ENCODE results near the gene CCL2. TPM values are rescaled to one million over a fixed set of nuclear protein-coding genes. Genes with fewer than 3 reads are reported as not detected.

Gene CCL2
- total and polyA plus RNA-seq, 2 experiments from 2014 or later, result 1.5 to 18.5 TPM

DNA sequence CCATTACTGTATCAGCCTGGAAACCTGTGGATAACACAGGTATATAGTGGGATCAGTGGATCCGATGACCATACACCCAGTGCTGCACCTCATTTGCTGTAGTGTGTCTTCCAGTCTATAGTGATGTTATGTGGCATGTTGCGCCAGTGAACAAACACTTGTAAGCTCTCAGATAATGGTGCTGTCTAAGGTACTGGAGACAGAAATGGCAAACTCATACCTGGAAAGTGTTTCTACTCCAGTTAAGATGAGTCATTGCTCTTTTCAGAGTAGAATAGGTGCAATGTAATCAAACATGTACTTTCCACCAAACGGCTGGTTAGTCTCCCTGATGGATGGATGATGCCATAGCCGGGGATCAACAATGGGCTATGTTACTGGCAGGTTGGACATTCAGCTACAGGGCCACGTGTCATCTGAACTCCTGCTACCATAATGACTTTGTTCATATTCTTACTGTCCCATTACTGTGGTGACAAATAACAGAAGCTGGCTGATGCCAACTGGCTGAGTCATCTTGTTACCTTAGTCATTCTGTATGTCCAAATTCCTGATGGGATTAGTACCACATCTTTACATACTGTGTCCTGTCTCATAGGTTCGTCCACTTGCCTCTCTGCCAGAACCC lies 36.8 kb downstream of the CCL2 start (continued):
- TF ChIP-seq, protein P1, sequence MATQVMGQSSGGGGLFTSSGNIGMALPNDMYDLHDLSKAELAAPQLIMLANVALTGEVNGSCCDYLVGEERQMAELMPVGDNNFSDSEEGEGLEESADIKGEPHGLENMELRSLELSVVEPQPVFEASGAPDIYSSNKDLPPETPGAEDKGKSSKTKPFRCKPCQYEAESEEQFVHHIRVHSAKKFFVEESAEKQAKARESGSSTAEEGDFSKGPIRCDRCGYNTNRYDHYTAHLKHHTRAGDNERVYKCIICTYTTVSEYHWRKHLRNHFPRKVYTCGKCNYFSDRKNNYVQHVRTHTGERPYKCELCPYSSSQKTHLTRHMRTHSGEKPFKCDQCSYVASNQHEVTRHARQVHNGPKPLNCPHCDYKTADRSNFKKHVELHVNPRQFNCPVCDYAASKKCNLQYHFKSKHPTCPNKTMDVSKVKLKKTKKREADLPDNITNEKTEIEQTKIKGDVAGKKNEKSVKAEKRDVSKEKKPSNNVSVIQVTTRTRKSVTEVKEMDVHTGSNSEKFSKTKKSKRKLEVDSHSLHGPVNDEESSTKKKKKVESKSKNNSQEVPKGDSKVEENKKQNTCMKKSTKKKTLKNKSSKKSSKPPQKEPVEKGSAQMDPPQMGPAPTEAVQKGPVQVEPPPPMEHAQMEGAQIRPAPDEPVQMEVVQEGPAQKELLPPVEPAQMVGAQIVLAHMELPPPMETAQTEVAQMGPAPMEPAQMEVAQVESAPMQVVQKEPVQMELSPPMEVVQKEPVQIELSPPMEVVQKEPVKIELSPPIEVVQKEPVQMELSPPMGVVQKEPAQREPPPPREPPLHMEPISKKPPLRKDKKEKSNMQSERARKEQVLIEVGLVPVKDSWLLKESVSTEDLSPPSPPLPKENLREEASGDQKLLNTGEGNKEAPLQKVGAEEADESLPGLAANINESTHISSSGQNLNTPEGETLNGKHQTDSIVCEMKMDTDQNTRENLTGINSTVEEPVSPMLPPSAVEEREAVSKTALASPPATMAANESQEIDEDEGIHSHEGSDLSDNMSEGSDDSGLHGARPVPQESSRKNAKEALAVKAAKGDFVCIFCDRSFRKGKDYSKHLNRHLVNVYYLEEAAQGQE (IDR thresholded peaks at IDR 0.05; ENCODE audit: unreplicated experiment), result no peak

DNA sequence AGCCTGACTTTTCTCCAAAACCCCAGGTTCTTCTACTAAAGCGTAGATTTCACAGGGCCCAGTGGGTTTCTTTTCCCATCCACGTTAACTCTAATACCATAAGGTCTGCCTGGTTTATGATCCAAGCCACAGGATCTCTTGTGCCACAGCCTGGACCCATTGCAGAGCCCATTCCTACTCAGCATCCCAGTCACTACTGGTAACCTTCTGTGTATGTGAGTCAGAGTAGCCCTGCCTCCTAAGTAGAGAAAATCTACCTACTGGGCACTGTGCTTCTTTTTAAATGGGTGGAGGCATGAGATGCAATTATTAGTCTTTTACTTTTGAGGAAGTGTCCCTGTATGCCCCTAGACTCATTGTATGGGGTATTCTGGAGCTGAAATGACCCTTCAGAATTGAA lies 43.9 kb downstream of the CCL2 start:
- no peaks in the 10 kb centered on the region; the same call in 1 of the 2 replicates for H3K9me2 ChIP-seq (ENCODE audit: insufficient read depth)
- H3K27ac ChIP-seq (ENCODE audit: low read depth), result no peak overlapping the region
- peak overlapping the region; percentile 98; the same call in 1 of the 2 replicates for H2AFZ ChIP-seq
- peaks cover 4% of the 10 kb centered on the region; the same call in 1 of the 2 replicates for H3K27me3 ChIP-seq (ENCODE audit: insufficient read depth)
- peaks cover 5% of the 10 kb centered on the region; the same call in 1 of the 2 replicates for H3K4me1 ChIP-seq (ENCODE audit: insufficient read depth)
- Mint-ChIP-seq H3K9me3 (no peaks in the 10 kb centered on the region; the same call in 2 of the 3 replicates), H3K36me3 (ENCODE audit: low read depth) (no peaks in the 10 kb centered on the region), H3K4me3 (no peak overlapping the region), H3K27me3 (ENCODE audit: insufficient read depth, low read depth, poor library complexity) (peaks cover 11% of the 10 kb centered on the region), H3K27ac (no peak overlapping the region), H3K4me1 (peaks cover 6% of the 10 kb centered on the region; the same call in 2 of the 3 replicates)
- no peaks in the 10 kb centered on the region for H4K20me1 ChIP-seq (replicated peaks; ENCODE audit: insufficient read depth)
- DNase-seq (ENCODE audit: low spot score), result no peak
- H3F3A ChIP-seq (replicated peaks; ENCODE audit: low read depth), result no peaks in the 10 kb centered on the region
- H3K4me2 ChIP-seq, result no peak overlapping the region
- H3K4me3 ChIP-seq, result no peak overlapping the region
- no peaks in the 10 kb centered on the region for H3K79me2 ChIP-seq (replicated peaks; ENCODE audit: insufficient read depth)
- no peaks in the 10 kb centered on the region for H3K36me3 ChIP-seq (ENCODE audit: insufficient read depth)
- ATAC-seq, result no peak
- TF ChIP-seq EZH2phosphoT487 (IDR thresholded peaks at IDR 0.05; ENCODE audit: unreplicated experiment) (no peak), EZH2 (IDR thresholded peaks at IDR 0.05; ENCODE audit: low read depth, unreplicated experiment) (no peak), ZNF331 (CRISPR knock-in tag; IDR thresholded peaks at IDR 0.05; ENCODE audit: low read depth) (no peak), CREB1 (CRISPR knock-in tag; IDR thresholded peaks at IDR 0.05; ENCODE audit: low read depth) (no peak), NANOG (IDR thresholded peaks at IDR 0.05; ENCODE audit: borderline replicate concordance) (no peak), ZNF114 (CRISPR knock-in tag; IDR thresholded peaks at IDR 0.05) (no peak), JUNB (IDR thresholded peaks at IDR 0.05; ENCODE audit: unreplicated experiment) (no peak), STAT1 (IDR thresholded peaks at IDR 0.05; ENCODE audit: unreplicated experiment) (no peak), POLR2AphosphoS5 (IDR thresholded peaks at IDR 0.05; ENCODE audit: low read depth) (no peak)
- TF ChIP-seq, protein P2, sequence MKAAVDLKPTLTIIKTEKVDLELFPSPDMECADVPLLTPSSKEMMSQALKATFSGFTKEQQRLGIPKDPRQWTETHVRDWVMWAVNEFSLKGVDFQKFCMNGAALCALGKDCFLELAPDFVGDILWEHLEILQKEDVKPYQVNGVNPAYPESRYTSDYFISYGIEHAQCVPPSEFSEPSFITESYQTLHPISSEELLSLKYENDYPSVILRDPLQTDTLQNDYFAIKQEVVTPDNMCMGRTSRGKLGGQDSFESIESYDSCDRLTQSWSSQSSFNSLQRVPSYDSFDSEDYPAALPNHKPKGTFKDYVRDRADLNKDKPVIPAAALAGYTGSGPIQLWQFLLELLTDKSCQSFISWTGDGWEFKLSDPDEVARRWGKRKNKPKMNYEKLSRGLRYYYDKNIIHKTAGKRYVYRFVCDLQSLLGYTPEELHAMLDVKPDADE (IDR thresholded peaks at IDR 0.05), result no peak
- TF ChIP-seq, protein P3, sequence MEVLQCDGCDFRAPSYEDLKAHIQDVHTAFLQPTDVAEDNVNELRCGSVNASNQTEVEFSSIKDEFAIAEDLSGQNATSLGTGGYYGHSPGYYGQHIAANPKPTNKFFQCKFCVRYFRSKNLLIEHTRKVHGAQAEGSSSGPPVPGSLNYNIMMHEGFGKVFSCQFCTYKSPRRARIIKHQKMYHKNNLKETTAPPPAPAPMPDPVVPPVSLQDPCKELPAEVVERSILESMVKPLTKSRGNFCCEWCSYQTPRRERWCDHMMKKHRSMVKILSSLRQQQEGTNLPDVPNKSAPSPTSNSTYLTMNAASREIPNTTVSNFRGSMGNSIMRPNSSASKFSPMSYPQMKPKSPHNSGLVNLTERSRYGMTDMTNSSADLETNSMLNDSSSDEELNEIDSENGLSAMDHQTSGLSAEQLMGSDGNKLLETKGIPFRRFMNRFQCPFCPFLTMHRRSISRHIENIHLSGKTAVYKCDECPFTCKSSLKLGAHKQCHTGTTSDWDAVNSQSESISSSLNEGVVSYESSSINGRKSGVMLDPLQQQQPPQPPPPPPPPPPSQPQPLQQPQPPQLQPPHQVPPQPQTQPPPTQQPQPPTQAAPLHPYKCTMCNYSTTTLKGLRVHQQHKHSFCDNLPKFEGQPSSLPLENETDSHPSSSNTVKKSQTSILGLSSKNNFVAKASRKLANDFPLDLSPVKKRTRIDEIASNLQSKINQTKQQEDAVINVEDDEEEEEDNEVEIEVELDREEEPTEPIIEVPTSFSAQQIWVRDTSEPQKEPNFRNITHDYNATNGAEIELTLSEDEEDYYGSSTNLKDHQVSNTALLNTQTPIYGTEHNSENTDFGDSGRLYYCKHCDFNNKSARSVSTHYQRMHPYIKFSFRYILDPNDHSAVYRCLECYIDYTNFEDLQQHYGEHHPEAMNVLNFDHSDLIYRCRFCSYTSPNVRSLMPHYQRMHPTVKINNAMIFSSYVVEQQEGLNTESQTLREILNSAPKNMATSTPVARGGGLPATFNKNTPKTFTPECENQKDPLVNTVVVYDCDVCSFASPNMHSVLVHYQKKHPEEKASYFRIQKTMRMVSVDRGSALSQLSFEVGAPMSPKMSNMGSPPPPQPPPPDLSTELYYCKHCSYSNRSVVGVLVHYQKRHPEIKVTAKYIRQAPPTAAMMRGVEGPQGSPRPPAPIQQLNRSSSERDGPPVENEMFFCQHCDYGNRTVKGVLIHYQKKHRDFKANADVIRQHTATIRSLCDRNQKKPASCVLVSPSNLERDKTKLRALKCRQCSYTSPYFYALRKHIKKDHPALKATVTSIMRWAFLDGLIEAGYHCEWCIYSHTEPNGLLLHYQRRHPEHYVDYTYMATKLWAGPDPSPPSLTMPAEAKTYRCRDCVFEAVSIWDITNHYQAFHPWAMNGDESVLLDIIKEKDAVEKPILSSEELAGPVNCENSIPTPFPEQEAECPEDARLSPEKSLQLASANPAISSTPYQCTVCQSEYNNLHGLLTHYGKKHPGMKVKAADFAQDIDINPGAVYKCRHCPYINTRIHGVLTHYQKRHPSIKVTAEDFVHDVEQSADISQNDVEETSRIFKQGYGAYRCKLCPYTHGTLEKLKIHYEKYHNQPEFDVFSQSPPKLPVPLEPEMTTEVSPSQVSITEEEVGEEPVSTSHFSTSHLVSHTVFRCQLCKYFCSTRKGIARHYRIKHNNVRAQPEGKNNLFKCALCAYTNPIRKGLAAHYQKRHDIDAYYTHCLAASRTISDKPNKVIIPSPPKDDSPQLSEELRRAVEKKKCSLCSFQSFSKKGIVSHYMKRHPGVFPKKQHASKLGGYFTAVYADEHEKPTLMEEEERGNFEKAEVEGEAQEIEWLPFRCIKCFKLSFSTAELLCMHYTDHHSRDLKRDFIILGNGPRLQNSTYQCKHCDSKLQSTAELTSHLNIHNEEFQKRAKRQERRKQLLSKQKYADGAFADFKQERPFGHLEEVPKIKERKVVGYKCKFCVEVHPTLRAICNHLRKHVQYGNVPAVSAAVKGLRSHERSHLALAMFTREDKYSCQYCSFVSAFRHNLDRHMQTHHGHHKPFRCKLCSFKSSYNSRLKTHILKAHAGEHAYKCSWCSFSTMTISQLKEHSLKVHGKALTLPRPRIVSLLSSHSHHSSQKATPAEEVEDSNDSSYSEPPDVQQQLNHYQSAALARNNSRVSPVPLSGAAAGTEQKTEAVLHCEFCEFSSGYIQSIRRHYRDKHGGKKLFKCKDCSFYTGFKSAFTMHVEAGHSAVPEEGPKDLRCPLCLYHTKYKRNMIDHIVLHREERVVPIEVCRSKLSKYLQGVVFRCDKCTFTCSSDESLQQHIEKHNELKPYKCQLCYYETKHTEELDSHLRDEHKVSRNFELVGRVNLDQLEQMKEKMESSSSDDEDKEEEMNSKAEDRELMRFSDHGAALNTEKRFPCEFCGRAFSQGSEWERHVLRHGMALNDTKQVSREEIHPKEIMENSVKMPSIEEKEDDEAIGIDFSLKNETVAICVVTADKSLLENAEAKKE (CRISPR knock-in tag; IDR thresholded peaks at IDR 0.05), result no peak

Data from GM23338 (cell line).